Measurements from ENCODE around the gene ZNF579. TPM values are rescaled to one million over a fixed set of nuclear protein-coding genes. Genes with fewer than 3 reads are reported as not detected.

The ZNF579 gene
- total RNA-seq, 1 donor from 2014 or later: 12.7 TPM

GRCh38 chr19:55614711-55615542 is 34.3 kb upstream of the ZNF579 start:
- no peaks in the 10 kb centered on the region for H3K9me3 ChIP-seq
- ATAC-seq (no peak), DNase-seq (no peak)
- peaks cover 41% of the 10 kb centered on the region for H3K36me3 ChIP-seq
- no peak for TF ChIP-seq CTCF (IDR thresholded peaks at IDR 0.05)
- H3K4me1 ChIP-seq: peaks cover 31% of the 10 kb centered on the region
- no peak overlapping the region for H3K27ac ChIP-seq
- H3K27me3 ChIP-seq (ENCODE audit: low read depth): no peaks in the 10 kb centered on the region
- no peak overlapping the region for H3K4me3 ChIP-seq
- intact Hi-C loops (cut with DNase I): no loop called here

GRCh38 chr19:55613930-55614710 is 33.5 kb upstream of the ZNF579 start:
- H3K4me3 ChIP-seq: no peak overlapping the region
- no peak for ATAC-seq
- no peak for TF ChIP-seq CTCF (IDR thresholded peaks at IDR 0.05)
- peaks cover 49% of the 10 kb centered on the region for H3K36me3 ChIP-seq
- no peak for DNase-seq
- no peak overlapping the region for H3K27ac ChIP-seq
- no peaks in the 10 kb centered on the region for H3K27me3 ChIP-seq (ENCODE audit: low read depth)
- no peaks in the 10 kb centered on the region for H3K9me3 ChIP-seq
- peaks cover 23% of the 10 kb centered on the region for H3K4me1 ChIP-seq
- intact Hi-C loops (cut with DNase I): no loop called here

GRCh38 chr19:55613396-55613795 is 32.7 kb upstream of the ZNF579 start:
- Histone ChIP-seq H3K36me3 (peaks cover 53% of the 10 kb centered on the region), H3K9me3 (no peaks in the 10 kb centered on the region), H3K27ac (no peak overlapping the region), H3K4me1 (peaks cover 16% of the 10 kb centered on the region), H3K4me3 (no peak overlapping the region), H3K27me3 (ENCODE audit: low read depth) (no peaks in the 10 kb centered on the region)
- intact Hi-C loops (cut with DNase I): no loop called here
- DNase-seq: no peak
- ATAC-seq: no peak
- no peak for TF ChIP-seq CTCF (IDR thresholded peaks at IDR 0.05)

GRCh38 chr19:55611983-55612645 is 31.5 kb upstream of the ZNF579 start:
- no peak for TF ChIP-seq CTCF (IDR thresholded peaks at IDR 0.05)
- DNase-seq: no peak
- no peaks in the 10 kb centered on the region for H3K9me3 ChIP-seq
- no peak for ATAC-seq
- H3K4me3 ChIP-seq: no peak overlapping the region
- intact Hi-C loops (cut with DNase I): no loop called here
- H3K27me3 ChIP-seq (ENCODE audit: low read depth): no peaks in the 10 kb centered on the region
- H3K36me3 ChIP-seq: peaks cover 49% of the 10 kb centered on the region
- H3K4me1 ChIP-seq: peaks cover 17% of the 10 kb centered on the region
- peak overlapping the region; percentile 26 for H3K27ac ChIP-seq

- no peak for TF ChIP-seq CTCF (IDR thresholded peaks at IDR 0.05)
- DNase-seq (no peak), ATAC-seq (no peak)
- no peak overlapping the region for H3K27ac ChIP-seq
- no peaks in the 10 kb centered on the region for H3K27me3 ChIP-seq (ENCODE audit: low read depth)
- intact Hi-C loops (cut with DNase I): no loop called here
- H3K36me3 ChIP-seq: peaks cover 49% of the 10 kb centered on the region
- H3K4me3 ChIP-seq: no peak overlapping the region
- H3K4me1 ChIP-seq: peaks cover 24% of the 10 kb centered on the region
- H3K9me3 ChIP-seq: no peaks in the 10 kb centered on the region
Observed at GRCh38 chr19:55611300-55611982, 30.8 kb upstream of the ZNF579 start.
